Natural killer cell (primary cell): ENCODE results near the gene COL15A1. TPM values are rescaled to one million over a fixed set of nuclear protein-coding genes. Genes with fewer than 3 reads are reported as not detected.
A peak's percentile ranks its signal among the peaks of the same experiment; 100 is the strongest.

Experiments used
- ATAC-seq, 3 donors: fragments of 150-1000 bp in 2 of 3; fragments of 200-7000 bp in 1 of 3; cut with Tn5 transposase; 1 replicate in 1 of 3; 2 replicates in 2 of 3; pipeline ENCODE4 v1.10.0; 2021; ENCODE audit warnings: mild to moderate bottlenecking in 2 of 3, moderate library complexity in 2 of 3
- DNase-seq, 2 donors: peaks; one replicate each; pipeline versions ENCODE4 v3.0.0 to v3.0.0-alpha.2; 2013 to 2021; ENCODE audit warnings: mixed read lengths in 1 of 2
- H3K27ac ChIP-seq: one replicate; pipeline ENCODE4 v1.5.1; 2013; ENCODE audit warnings: mild to moderate bottlenecking, low read length
- H3K27me3 ChIP-seq: one replicate; pipeline ENCODE4 v1.6.1; 2013; ENCODE audit warnings: low read length; ENCODE audit not compliant: control insufficient read depth, insufficient read depth
- H3K36me3 ChIP-seq: one replicate; pipeline ENCODE4 v1.6.1; 2013; ENCODE audit warnings: low read length; ENCODE audit not compliant: control insufficient read depth, insufficient read depth
- H3K4me1 ChIP-seq: one replicate; pipeline ENCODE4 v1.6.1; 2013; ENCODE audit warnings: low read length; ENCODE audit not compliant: control insufficient read depth, insufficient read depth
- H3K4me3 ChIP-seq: one replicate; pipeline ENCODE4 v1.5.1; 2013; ENCODE audit warnings: low read length
- H3K9me3 ChIP-seq: one replicate; pipeline ENCODE4 v1.6.1; 2013; ENCODE audit warnings: low read length; ENCODE audit not compliant: control insufficient read depth, insufficient read depth
- H3K27ac Mint-ChIP-seq, 2 donors: one replicate each; pipeline ENCODE4 v1.8.0; 2022; ENCODE audit warnings: mild to moderate bottlenecking in 2 of 2, mixed read lengths in 2 of 2, moderate library complexity in 1 of 2
- H3K27me3 Mint-ChIP-seq, 2 donors: one replicate each; pipeline ENCODE4 v1.8.0; 2022; ENCODE audit warnings: low read depth in 2 of 2, mixed read lengths in 2 of 2
- H3K36me3 Mint-ChIP-seq: one replicate; pipeline ENCODE4 v1.8.0; 2022; ENCODE audit warnings: mixed read lengths
- H3K4me1 Mint-ChIP-seq, 2 donors: one replicate each; pipeline ENCODE4 v1.8.0; 2022; ENCODE audit warnings: mixed read lengths in 2 of 2
- H3K4me3 Mint-ChIP-seq: one replicate; pipeline ENCODE4 v1.8.0; 2022; ENCODE audit warnings: mild to moderate bottlenecking, moderate library complexity, mixed read lengths
- H3K9me3 Mint-ChIP-seq, 2 donors: one replicate each; pipeline ENCODE4 v1.8.0; 2022; ENCODE audit warnings: mixed read lengths in 2 of 2
- CTCF ChIP-seq: fragments of 200-600 bp; IDR thresholded peaks from one replicate; pipeline ENCODE4 v1.8.0; 2022; ENCODE audit warnings: antibody characterized with exemption
- WGBS: methylation state at CpG from one replicate; pipeline ENCODE4 v1.1.7; 2013; ENCODE audit warnings: missing lambda C conversion rate; ENCODE audit not compliant: insufficient coverage; 5-methylcytosine and 5-hydroxymethylcytosine counted together
- intact Hi-C: fragments of 100-400 bp; cut with micrococcal nuclease; formaldehyde crosslinking; loops from one replicate; pipeline ENCODE4 v1.14.2; 2022
- total RNA-seq, 4 donors: library from RNA; stranded (reverse); fragments of 120-200 nt in 1 of 4; gene quantifications; one replicate each; pipeline versions ENCODE4 v1.2.3 to v1.2.4, GENCODE V29; 2013 to 2022

COL15A1 gene
- total RNA-seq, 3 donors from 2014 or later (not counting 1 experiment from before 2014, with no cell fraction given) = 0.18 to 0.82 (median 0.19) TPM

GRCh38 chr9:99026271-99026955 lies 82.7 kb downstream of the COL15A1 start:
- no peak overlapping the region for H3K27ac ChIP-seq
- no peak overlapping the region for H3K4me3 ChIP-seq
- 92% methylated on average over 6 of the region's 6 CpGs for WGBS
- H3K27me3 ChIP-seq = no peaks in the 10 kb centered on the region
- intact Hi-C loops = no loop called here
- no peaks in the 10 kb centered on the region for H3K9me3 ChIP-seq
- DNase-seq = peak in 1 of 2 donors; percentile 24
- no peak for ATAC-seq
- Mint-ChIP-seq H3K4me3 (no peak overlapping the region), H3K9me3 (no peaks in the 10 kb centered on the region), H3K27me3 (peaks cover 0 to 7% of the 10 kb centered on the region in 2 donors), H3K36me3 (no peaks in the 10 kb centered on the region), H3K4me1 (peaks cover 17 to 38% of the 10 kb centered on the region in 2 donors), H3K27ac (peak overlapping the region in 1 of 2 donors; percentile 29)
- no peaks in the 10 kb centered on the region for H3K36me3 ChIP-seq
- TF ChIP-seq CTCF = no peak
- H3K4me1 ChIP-seq = no peaks in the 10 kb centered on the region

GRCh38 chr9:99026956-99027298 lies 83.2 kb downstream of the COL15A1 start:
- no peaks in the 10 kb centered on the region for H3K9me3 Mint-ChIP-seq
- Histone ChIP-seq H3K9me3 (no peaks in the 10 kb centered on the region), H3K4me1 (no peaks in the 10 kb centered on the region), H3K36me3 (no peaks in the 10 kb centered on the region), H3K27ac (no peak overlapping the region), H3K4me3 (no peak overlapping the region), H3K27me3 (no peaks in the 10 kb centered on the region)
- peak overlapping the region in 1 of 2 donors; percentile 29 for H3K27ac Mint-ChIP-seq
- intact Hi-C loops = no loop called here
- H3K4me3 Mint-ChIP-seq = no peak overlapping the region
- peaks cover 0 to 7% of the 10 kb centered on the region in 2 donors for H3K27me3 Mint-ChIP-seq
- ATAC-seq (no peak), DNase-seq (no peak)
- H3K36me3 Mint-ChIP-seq = no peaks in the 10 kb centered on the region
- no peak for TF ChIP-seq CTCF
- peaks cover 17 to 38% of the 10 kb centered on the region in 2 donors for H3K4me1 Mint-ChIP-seq
- WGBS = 89% methylated on average over 3 of the region's 3 CpGs

- peaks cover 0 to 7% of the 10 kb centered on the region in 2 donors for H3K27me3 Mint-ChIP-seq
- no peak overlapping the region for H3K4me3 Mint-ChIP-seq
- ATAC-seq (no peak), DNase-seq (no peak)
- H3K36me3 ChIP-seq = no peaks in the 10 kb centered on the region
- H3K4me1 ChIP-seq = no peaks in the 10 kb centered on the region
- H3K27me3 ChIP-seq = no peaks in the 10 kb centered on the region
- no peak overlapping the region for H3K27ac ChIP-seq
- peaks cover 17 to 35% of the 10 kb centered on the region in 2 donors for H3K4me1 Mint-ChIP-seq
- intact Hi-C loops = no loop called here
- no peak overlapping the region for H3K27ac Mint-ChIP-seq
- H3K9me3 ChIP-seq = no peaks in the 10 kb centered on the region
- WGBS = 100% methylated on average over 1 of the region's 1 CpG
- H3K4me3 ChIP-seq = no peak overlapping the region
- no peaks in the 10 kb centered on the region for H3K36me3 Mint-ChIP-seq
- TF ChIP-seq CTCF = no peak
- no peaks in the 10 kb centered on the region for H3K9me3 Mint-ChIP-seq
Measured at GRCh38 chr9:99027443-99027842, 83.7 kb downstream of the COL15A1 start.
